Esophagus muscularis mucosa (tissue), 4 donors: Measurements from ENCODE around the gene MRPS25. TPM values are rescaled to one million over a fixed set of nuclear protein-coding genes. Genes with fewer than 3 reads are reported as not detected.

Experiments used
- DNase-seq: peaks from one replicate; pipeline ENCODE4 v3.0.0-alpha.2; 2017; ENCODE audit errors: extremely low spot score
- H3K27ac ChIP-seq, 4 donors: fragments of 200-600 bp; sonication (generic); replicated peaks in 1 of 4; 1 replicate in 3 of 4; 2 replicates in 1 of 4; pipeline ENCODE4 v1.5.1; 2016 to 2019; ENCODE audit warnings: mild to moderate bottlenecking in 1 of 4
- H3K27me3 ChIP-seq, 4 donors: fragments of 200-600 bp; sonication (generic); one replicate each; pipeline versions ENCODE4 v1.5.1 to v1.6.0; 2016 to 2019
- H3K36me3 ChIP-seq, 4 donors: fragments of 200-600 bp; sonication (generic); one replicate each; pipeline ENCODE4 v1.5.1; 2016 to 2019
- H3K4me1 ChIP-seq, 4 donors: fragments of 200-600 bp; sonication (generic); one replicate each; pipeline ENCODE4 v1.5.1; 2016 to 2019
- H3K4me3 ChIP-seq, 4 donors: fragments of 200-600 bp; sonication (generic); 1 replicate in 2 of 4; 2 replicates in 2 of 4; pipeline ENCODE4 v1.5.1; 2016 to 2019; ENCODE audit warnings: mild to moderate bottlenecking in 4 of 4, moderate library complexity in 1 of 4
- H3K9me3 ChIP-seq, 4 donors: fragments of 200-600 bp; sonication (generic); 1 replicate in 3 of 4; 2 replicates in 1 of 4; pipeline ENCODE4 v1.5.1; 2016 to 2019
- EP300 ChIP-seq: sonication (generic); formaldehyde crosslinking; IDR thresholded peaks from one replicate; pipeline ENCODE4 v1.6.1; 2017; ENCODE audit warnings: antibody characterized with exemption
- POLR2A ChIP-seq: fragments of 450-650 bp; IDR thresholded peaks from one replicate; pipeline ENCODE4 v1.6.1; 2017; ENCODE audit warnings: antibody characterized with exemption, moderate library complexity, mild to moderate bottlenecking, low read depth
- POLR2AphosphoS5 ChIP-seq, 2 donors: sonication (generic); formaldehyde crosslinking; IDR thresholded peaks; one replicate each; pipeline ENCODE4 v1.6.1; 2017; ENCODE audit warnings: antibody characterized with exemption in 2 of 2
- WGBS: methylation state at CpG from one replicate; pipeline ENCODE4 v1.1.5; 2018; 5-methylcytosine and 5-hydroxymethylcytosine counted together
- intact Hi-C: fragments of 100-400 bp; cut with DNase I; formaldehyde crosslinking; loops from one replicate; pipeline ENCODE4 v1.15.1; 2023
- total RNA-seq, 4 donors: library from RNA; depleted of rRNA; stranded (reverse); fragments of >200 nt; gene quantifications; one replicate each; pipeline versions ENCODE4 v1.1.0 to v1.2.1, GENCODE V29; 2016
- TF ChIP-seq, protein P1 (sequence below), 3 experiments: fragments of 200-600 bp in 2 of 3; fragments of 450-650 bp in 1 of 3; sonication (generic) in 2 of 3; IDR thresholded peaks; one replicate each; pipeline ENCODE4 v1.5.1; 2017 to 2019; ENCODE audit warnings: antibody characterized with exemption in 3 of 3, mild to moderate bottlenecking in 2 of 3, moderate library complexity in 1 of 3

MRPS25 gene
- total RNA-seq, 4 donors from 2014 or later, result 17.6 to 32.3 (median 23.6) TPM

DNA sequence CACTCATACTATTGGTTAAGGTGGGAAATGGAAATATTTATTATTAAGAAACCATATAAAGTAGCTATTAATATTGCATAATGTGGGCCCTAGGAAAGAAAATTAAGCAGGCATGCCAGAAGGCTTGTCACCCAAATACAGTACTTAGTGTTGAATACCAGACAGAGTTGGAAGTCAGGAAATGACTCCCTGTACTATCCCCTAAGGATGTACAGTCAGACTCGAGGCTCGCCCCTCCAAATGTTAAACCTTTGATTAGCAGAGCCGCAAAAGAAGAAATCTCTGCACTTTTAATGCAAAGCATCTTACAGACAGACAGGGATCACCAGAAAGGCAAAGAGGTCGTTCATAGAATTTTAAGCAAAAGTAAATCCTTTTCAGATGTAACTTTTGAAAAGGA lies 45.1 kb upstream of the MRPS25 start:
- 77% methylated on average over 4 of the region's 4 CpGs for WGBS

DNA sequence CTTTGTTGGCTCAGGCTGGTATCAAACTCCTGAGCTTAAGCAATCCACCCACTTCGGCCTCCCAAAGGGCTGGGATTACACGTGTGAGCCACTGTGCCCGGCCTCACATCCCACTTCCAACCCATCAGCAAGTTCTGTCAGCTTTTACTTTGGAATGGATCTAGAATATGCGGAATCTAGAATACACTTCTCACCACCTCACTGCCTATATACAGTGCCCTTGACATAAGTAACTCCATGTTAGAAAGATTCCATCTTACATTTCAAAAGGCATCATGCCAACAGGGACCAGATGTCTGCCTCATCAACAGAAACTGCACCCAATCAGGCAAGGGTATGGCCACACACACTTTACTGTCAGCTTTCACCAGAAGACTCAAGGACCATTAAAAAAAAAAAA lies 43.8 kb upstream of the MRPS25 start:
- no peaks in the 10 kb centered on the region for H3K36me3 ChIP-seq
- no peak overlapping the region for H3K27ac ChIP-seq
- no peak overlapping the region for H3K4me3 ChIP-seq
- WGBS, result 87% methylated on average over 3 of the region's 4 CpGs
- peaks cover 3 to 8% (median 7%) of the 10 kb centered on the region in 4 donors for H3K4me1 ChIP-seq
- TF ChIP-seq POLR2AphosphoS5 (IDR thresholded peaks at IDR 0.05) (no peak), EP300 (no peak), POLR2A (no peak)
- TF ChIP-seq, protein P1, sequence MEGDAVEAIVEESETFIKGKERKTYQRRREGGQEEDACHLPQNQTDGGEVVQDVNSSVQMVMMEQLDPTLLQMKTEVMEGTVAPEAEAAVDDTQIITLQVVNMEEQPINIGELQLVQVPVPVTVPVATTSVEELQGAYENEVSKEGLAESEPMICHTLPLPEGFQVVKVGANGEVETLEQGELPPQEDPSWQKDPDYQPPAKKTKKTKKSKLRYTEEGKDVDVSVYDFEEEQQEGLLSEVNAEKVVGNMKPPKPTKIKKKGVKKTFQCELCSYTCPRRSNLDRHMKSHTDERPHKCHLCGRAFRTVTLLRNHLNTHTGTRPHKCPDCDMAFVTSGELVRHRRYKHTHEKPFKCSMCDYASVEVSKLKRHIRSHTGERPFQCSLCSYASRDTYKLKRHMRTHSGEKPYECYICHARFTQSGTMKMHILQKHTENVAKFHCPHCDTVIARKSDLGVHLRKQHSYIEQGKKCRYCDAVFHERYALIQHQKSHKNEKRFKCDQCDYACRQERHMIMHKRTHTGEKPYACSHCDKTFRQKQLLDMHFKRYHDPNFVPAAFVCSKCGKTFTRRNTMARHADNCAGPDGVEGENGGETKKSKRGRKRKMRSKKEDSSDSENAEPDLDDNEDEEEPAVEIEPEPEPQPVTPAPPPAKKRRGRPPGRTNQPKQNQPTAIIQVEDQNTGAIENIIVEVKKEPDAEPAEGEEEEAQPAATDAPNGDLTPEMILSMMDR (IDR thresholded peaks at IDR 0.05), result no peak
- H3K9me3 ChIP-seq, result no peaks in the 10 kb centered on the region
- no peaks in the 10 kb centered on the region for H3K27me3 ChIP-seq
- intact Hi-C loops, result loop anchor here (2.0 to 10.0 kb wide), 3 partner anchors 94 to 296 kb away; no protein-coding TSS in a partner anchor
- no peak for DNase-seq

More for the DNA sequence above, 45.1 kb upstream of the MRPS25 start:
- Histone ChIP-seq H3K36me3 (no peaks in the 10 kb centered on the region), H3K27ac (no peak overlapping the region), H3K4me3 (no peak overlapping the region), H3K4me1 (peaks cover 3 to 8% (median 7%) of the 10 kb centered on the region in 4 donors), H3K27me3 (no peaks in the 10 kb centered on the region), H3K9me3 (no peaks in the 10 kb centered on the region)
- no peak for TF ChIP-seq POLR2AphosphoS5 (IDR thresholded peaks at IDR 0.05)
- TF ChIP-seq, protein P1 (IDR thresholded peaks at IDR 0.05), result no peak
- no peak for TF ChIP-seq POLR2A
- no peak for TF ChIP-seq EP300
- intact Hi-C loops, result loop anchor here (10.0 kb wide), 1 partner anchor 445 kb away; no protein-coding TSS in a partner anchor
- DNase-seq, result no peak

DNA sequence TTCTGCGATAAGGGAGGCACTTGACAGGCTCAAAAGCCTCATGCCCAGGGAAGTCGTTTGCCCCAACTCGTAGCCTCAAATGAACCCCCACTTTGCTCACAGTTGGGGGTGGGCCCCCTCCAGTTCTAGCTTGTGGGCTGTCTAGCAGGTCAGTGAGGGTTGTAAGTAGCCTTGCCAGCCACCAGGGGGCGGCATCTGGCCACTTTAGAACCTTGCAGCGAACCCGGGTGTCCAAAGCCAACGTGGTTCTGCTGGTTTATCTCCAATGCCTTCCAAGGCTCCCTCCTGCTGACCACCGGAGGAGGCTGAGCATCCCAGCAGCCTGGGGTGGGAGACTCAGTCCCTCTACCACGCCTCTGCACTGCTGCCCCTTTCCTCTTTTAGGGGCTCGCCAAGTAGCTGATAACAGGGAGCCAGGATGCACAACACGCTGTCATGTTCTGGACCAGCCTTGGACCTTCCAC lies 43.0 kb upstream of the MRPS25 start:
- no peak overlapping the region for H3K4me3 ChIP-seq
- peaks cover 9 to 13% (median 11%) of the 10 kb centered on the region in 4 donors for H3K4me1 ChIP-seq
- no peak for DNase-seq
- no peaks in the 10 kb centered on the region for H3K27me3 ChIP-seq
- no peaks in the 10 kb centered on the region for H3K36me3 ChIP-seq
- intact Hi-C loops, result loop anchor here (2.0 to 10.0 kb wide), 3 partner anchors 95 to 297 kb away; no protein-coding TSS in a partner anchor
- 18% methylated on average over 11 of the region's 11 CpGs for WGBS
- H3K27ac ChIP-seq, result no peak overlapping the region
- no peaks in the 10 kb centered on the region for H3K9me3 ChIP-seq
- TF ChIP-seq POLR2AphosphoS5 (IDR thresholded peaks at IDR 0.05) (peak in 1 of 2 donors; percentile 22), POLR2A (no peak), EP300 (no peak)
- TF ChIP-seq, protein P1 (IDR thresholded peaks at IDR 0.05), result peak; percentile 80 to 92 (median 82)

DNA sequence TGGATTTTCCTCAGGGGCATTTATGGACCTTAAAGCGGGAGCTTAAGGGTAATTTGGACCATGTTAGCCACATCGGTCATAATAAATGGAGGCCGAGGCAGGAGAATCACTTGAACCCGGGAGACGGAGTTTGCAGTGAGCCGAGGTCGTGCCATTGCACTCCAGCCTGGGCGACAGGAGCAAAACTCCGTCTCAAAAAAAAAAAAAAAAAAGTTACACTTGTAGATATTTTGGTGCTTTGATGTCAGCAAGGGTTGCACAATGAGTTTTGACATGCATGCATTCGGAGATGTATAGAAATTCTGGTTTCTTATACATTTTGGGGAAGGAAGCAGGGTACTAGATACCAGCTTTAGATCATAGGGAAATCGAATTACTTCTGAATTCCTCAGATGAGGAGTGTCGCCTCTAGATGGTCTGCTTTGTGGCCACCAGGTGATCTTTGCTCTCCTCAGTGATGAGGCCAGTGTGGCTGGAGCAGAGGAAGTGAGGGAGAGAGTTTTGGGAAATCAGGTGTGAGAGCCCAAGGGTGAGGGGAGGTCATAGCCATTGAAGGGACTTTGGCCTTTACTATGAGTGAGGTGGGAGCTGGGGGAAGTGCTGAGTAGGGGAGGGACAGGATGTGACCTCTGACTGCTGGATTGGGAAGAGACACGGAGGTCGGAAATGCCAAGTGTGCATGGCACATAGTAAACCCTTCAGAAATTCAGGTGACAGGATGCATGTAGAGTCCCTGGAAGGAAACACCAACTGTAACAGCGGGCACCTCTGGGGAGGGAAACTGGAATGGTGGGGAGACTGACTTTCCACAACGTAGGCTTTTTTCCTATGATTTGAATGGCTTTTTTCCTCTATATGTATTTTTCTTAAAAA lies 42.2 kb upstream of the MRPS25 start:
- H3K9me3 ChIP-seq, result no peaks in the 10 kb centered on the region
- no peaks in the 10 kb centered on the region for H3K27me3 ChIP-seq
- no peaks in the 10 kb centered on the region for H3K36me3 ChIP-seq
- 71% methylated on average over 16 of the region's 16 CpGs for WGBS
- TF ChIP-seq POLR2A (no peak), POLR2AphosphoS5 (IDR thresholded peaks at IDR 0.05) (no peak), EP300 (no peak)
- TF ChIP-seq, protein P1 (IDR thresholded peaks at IDR 0.05), result no peak
- no peak overlapping the region for H3K27ac ChIP-seq
- intact Hi-C loops, result loop anchor here (10.0 kb wide), 2 partner anchors 183 to 297 kb away; no protein-coding TSS in a partner anchor
- H3K4me1 ChIP-seq, result peaks cover 11 to 19% (median 17%) of the 10 kb centered on the region in 4 donors
- DNase-seq, result no peak
- no peak overlapping the region for H3K4me3 ChIP-seq
